ENCODE data around the gene KCNG4.

KCNG4 gene

GRCh38 chr16:84183572-84183875 is 56.3 kb downstream of the KCNG4 start:
- no peak for DNase-seq (ENCODE audit: low spot score)

- no peak for DNase-seq (ENCODE audit: low spot score)
Observed at GRCh38 chr16:84182680-84183571, 56.9 kb downstream of the KCNG4 start.

GRCh38 chr16:84182104-84182503 is 57.7 kb downstream of the KCNG4 start:
- no peak for DNase-seq (ENCODE audit: low spot score)

- no peak for DNase-seq (ENCODE audit: low spot score)
Observed at GRCh38 chr16:84181144-84181915, 58.5 kb downstream of the KCNG4 start.

- no peak for DNase-seq (ENCODE audit: low spot score)
Observed at GRCh38 chr16:84180519-84181140, 59.2 kb downstream of the KCNG4 start.

GRCh38 chr16:84179612-84180320 is 60.0 kb downstream of the KCNG4 start:
- DNase-seq (ENCODE audit: low spot score) = no peak

- no peak for DNase-seq (ENCODE audit: low spot score)
Observed at GRCh38 chr16:84178892-84179611, 60.8 kb downstream of the KCNG4 start.

- no peak for DNase-seq (ENCODE audit: low spot score)
Observed at GRCh38 chr16:84178146-84178765, 61.6 kb downstream of the KCNG4 start.

GRCh38 chr16:84177741-84178073 is 62.1 kb downstream of the KCNG4 start:
- DNase-seq (ENCODE audit: low spot score) = no peak

- DNase-seq (ENCODE audit: low spot score) = no peak
Observed at GRCh38 chr16:84176192-84177053, 63.4 kb downstream of the KCNG4 start.

- DNase-seq (ENCODE audit: low spot score) = peak; percentile 72
Observed at GRCh38 chr16:84175350-84176081, 64.3 kb downstream of the KCNG4 start.

- DNase-seq (ENCODE audit: low spot score) = no peak
Observed at GRCh38 chr16:84174396-84174795, 65.4 kb downstream of the KCNG4 start.

GRCh38 chr16:84169765-84170310 is 70.0 kb downstream of the KCNG4 start:
- no peak for DNase-seq (ENCODE audit: low spot score)

Small RNA genes within 50 kb of the gene (small RNA-seq; reads per million reads assigned to genes)
- 0 reads per million in 2 experiments for gene RNA5SP433

Measured in SK-N-DZ (cell line).